GM21737 (cell line): Measurements from ENCODE around the gene HERC3.

Experiments
- ATAC-seq: cut with Tn5 transposase; IDR thresholded peaks from one replicate; pipeline ENCODE4 v1.9.1; 2021; ENCODE audit warnings: mild to moderate bottlenecking, moderate library complexity; ENCODE audit not compliant: unreplicated experiment

Gene HERC3

GRCh38 chr4:88713782-88714181 is 121.5 kb downstream of the HERC3 start:
- ATAC-seq: no peak

DNA sequence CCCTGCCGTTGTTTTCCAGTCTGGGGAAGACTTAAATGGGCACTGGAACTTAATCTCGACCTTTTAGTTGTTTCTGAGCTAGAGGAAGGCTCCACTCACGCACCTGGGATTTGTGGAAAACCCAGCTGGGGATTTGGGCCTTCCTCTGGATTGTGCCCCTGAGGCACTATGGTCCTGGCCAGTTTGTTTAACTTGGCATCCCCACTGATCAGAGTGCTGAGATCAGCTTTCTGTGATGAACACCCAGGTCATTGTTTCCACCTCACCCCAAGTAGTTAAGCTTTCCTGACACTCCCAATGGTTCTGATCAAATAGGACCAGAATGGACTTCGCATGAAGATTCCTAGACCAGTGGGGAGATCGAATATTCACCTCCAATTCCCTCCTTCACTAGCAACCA is 125.8 kb downstream of the HERC3 start:
- ATAC-seq: no peak

GRCh38 chr4:88719381-88719780 is 127.1 kb downstream of the HERC3 start:
- ATAC-seq: no peak

DNA sequence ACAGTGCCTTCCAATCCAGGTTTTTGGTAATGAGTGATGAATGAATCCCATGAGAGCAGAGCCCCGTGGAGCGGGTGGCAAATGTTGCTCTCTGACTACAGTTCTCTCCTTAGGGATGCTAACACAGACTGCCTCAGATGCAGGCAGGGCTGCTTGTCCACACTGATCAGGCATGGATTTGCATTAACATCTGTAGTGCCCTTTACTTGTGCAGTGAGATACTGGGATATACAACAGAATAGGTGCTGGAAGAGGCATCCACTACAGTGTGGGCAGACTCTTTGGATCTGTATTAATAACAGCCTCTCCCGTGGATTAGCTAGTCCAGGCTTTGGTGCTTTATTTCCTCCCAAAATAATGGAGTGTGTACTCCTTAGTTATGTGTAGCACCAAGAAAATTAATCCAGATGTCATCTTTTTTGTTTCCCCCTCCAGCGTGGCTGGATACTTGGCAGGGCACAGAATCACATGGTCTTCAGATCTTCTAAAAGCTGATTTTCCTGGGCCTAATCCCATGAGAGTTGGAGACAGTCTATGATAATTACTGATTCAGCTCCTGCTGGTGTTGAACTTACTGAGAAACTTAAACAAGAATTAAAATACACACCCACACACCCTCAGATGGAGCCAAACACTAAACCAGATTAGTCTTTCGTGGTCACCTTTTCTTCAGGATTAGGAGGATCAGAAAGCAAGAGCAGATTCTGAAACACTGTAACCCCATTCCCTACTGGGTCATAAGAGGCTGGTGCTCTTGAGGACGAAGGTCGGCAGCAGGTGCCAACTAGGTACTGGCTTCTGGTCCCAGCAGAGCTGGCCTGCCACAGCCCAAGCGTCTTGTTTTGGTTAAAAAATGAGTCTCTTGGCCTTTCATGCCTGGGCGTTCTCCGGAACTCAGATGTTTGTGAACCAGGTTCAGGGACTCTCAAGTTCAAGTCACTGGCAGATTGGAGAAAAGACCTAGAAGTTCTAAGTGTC is 128.5 kb downstream of the HERC3 start:
- no peak for ATAC-seq

DNA sequence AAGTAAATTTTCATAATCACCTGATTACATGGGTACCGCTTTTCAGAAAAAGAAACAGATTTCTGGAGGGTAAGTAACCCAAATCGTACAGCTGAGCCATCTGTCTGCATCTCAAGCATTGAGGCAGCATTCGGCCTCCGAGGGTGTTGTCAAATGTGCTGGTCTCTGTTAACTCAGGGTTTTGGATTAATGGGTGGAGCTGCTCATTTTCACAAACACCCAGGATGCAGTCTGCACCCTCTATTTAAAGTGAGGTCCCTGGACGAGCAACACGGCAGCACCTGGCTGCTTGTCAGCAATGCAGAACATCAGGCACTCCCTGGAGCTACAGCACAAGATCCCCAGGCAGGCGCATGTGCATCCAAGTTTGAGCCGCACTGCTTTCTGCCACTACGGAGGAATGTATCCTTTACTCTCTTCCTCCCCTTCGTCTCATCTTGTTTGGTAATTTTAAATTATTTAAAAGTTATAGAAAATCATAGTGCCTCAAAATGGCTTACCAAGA is 130.0 kb downstream of the HERC3 start:
- ATAC-seq: no peak

GRCh38 chr4:88722828-88723227 is 130.5 kb downstream of the HERC3 start:
- ATAC-seq: no peak

DNA sequence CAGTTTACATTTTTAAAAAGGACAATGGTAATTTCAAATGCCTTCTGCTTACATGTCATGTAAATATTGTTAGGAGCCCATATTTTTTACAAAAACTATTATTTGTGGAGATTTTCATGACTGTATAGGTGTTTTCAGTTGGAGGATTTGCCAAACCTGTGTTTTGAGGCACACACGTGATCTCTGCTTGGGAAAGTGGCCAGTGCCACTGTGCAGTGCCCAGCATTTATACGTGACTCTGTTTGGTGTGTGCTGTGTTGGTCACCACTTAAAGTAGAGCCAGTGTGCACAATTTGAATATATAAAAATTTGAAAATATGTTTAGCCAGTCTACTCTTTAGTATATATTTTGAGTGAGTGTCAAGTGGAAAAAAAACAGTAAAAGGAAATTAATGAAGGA is 132.1 kb downstream of the HERC3 start:
- ATAC-seq: no peak

- no peak for ATAC-seq
Observed at GRCh38 chr4:88725143-88725542, 132.9 kb downstream of the HERC3 start.

- ATAC-seq: no peak
Observed at GRCh38 chr4:88725986-88726385, 133.7 kb downstream of the HERC3 start.

- ATAC-seq: no peak
Observed at GRCh38 chr4:88728146-88728545, 135.9 kb downstream of the HERC3 start.

DNA sequence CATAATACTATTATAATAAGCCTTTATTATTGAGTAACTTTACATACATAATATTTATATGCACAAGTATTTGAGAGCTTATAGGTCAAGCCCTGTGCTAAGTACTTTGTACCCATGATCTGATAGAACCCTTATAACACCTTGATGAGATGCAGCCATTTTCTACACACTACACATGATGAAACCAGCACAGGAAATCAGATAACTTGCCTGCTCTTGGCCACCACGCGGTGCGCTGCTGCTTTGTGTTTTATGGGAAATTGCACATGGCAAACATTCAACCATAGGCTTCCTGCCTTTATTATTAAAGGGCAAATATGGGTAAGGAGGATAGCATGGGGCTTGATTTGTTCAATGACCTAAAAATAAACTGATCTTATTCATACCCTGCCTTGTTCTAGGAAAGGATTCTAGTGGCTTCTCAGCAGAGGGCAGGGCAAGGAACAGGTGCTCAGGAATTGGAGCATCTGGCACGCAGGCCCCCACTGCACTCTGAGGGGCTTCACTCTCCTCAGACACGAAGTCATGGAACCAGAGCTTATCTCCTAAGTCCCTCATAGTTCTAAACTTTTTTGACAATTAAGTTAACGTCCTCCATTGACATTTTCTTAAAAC is 137.0 kb downstream of the HERC3 start:
- no peak for ATAC-seq

DNA sequence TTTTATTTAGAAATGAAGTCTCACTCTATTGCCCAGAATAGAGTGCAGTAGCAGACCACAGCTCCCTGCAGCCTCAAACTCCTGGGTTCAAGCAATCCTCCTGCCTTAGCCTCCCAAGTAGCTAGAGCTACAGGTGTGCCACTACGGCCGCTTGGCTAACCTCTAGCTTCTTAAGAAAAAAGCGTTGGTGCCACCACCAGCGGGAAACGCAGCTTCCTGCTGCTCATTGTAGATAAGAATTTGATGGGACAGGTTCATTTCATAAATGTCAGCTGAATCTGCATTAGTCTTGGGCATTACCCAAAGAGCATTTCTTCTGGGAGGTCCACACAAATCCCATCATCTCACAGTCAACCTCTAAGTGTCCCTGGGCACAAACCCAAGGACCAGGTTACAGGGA is 138.5 kb downstream of the HERC3 start:
- ATAC-seq: no peak

DNA sequence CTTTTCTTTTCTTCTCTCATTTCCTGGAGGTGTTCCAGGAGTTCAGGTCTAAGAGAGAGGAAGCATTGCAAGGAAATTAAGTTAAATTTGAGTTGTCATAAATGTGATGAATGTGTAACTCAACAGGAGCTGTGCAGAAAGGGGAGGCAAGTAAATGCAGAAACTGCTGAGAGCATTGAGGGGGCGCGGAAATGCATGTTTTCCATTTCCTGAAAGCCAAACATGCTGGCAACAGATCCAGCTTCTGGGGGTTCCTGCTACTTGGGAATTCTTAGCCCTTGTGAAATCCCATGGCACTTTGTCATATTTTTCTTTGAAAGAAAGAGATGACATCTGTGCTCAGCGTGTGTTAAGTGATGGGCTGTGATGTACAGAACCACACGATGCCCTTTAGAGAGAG is 139.1 kb downstream of the HERC3 start:
- no peak for ATAC-seq

GRCh38 chr4:88732714-88733368 is 140.6 kb downstream of the HERC3 start:
- no peak for ATAC-seq

DNA sequence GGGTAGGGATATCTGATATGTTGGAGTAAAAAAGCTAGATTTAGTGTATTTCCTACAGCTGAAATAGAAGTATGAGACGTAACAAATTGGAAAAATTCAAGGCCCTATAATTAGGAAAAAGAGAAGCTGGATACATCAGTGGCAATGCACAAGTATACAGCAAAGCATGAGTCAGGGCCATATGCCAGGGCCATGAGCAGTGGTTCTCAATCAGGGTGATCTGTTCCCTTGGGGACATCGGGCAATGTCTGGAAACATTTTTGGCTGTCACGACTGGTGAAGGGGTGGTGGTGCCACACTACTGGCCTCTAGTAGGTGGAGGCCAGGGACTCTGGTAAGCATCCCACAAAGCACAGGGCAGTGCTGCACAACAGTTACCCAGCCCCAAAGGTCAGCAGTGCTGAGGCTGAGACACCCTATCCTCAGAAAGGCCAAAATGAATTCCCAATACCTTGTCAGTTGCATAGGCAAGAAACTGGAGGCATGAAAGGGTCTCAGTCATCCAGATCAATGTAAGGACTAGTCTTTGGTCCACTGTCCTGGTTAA is 142.2 kb downstream of the HERC3 start:
- ATAC-seq: no peak

DNA sequence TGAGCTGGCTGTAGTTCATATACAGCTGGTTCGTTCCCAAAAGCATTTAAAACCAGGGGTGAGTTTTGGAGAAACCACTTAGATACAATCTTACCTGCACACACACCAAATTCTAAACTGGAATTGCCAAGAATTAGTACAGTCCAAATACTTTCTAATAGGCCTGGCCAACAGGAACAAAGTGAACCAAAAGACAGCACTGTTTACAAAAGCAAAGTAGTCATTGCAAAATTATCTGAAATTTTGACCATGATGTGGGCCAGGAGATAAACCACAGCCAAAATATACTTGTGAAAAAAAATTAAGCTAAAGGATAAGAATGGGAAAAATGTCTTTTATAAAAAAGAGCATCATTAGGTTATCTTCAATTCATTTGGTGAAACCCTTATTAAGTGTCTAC is 143.3 kb downstream of the HERC3 start:
- ATAC-seq: no peak

GRCh38 chr4:88736264-88736663 is 144.0 kb downstream of the HERC3 start:
- no peak for ATAC-seq

- peak; percentile 97 for ATAC-seq
Observed at GRCh38 chr4:88737307-88737941, 145.1 kb downstream of the HERC3 start.

DNA sequence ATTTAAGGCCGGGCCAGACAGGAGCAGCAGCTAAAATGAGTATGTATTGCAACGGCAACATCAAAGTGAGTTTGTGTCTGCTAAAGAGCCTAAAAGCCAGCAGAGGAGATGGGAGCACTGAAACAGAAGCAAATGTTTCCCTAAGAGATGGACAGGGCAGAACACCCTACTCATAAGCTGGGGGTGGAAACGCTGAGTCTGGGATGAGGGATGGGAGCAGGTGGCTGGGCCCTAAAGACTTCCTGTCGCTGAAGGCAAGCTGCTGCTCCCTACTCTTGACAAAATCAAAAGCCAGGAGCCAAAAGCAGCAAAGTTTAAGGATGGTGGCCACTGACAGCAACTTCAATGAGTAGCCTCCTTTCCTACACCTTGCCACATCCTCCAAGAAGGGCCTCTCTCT is 145.9 kb downstream of the HERC3 start:
- ATAC-seq: no peak

GRCh38 chr4:88742561-88742960 is 150.3 kb downstream of the HERC3 start:
- no peak for ATAC-seq

- ATAC-seq: no peak
Observed at GRCh38 chr4:88743696-88744095, 151.4 kb downstream of the HERC3 start.
